Peyer's patch (tissue), 4 donors: ENCODE measurements around the gene RHOA.

Experiments used
- POLR2A ChIP-seq, 2 donors: fragments of 450-650 bp; IDR thresholded peaks; one replicate each; pipeline ENCODE4 v1.5.1; 2017; ENCODE audit warnings: antibody characterized with exemption in 2 of 2, mild to moderate bottlenecking in 2 of 2, moderate library complexity in 2 of 2
- TF ChIP-seq, protein P1 (sequence below), 6 experiments: fragments of 450-650 bp in 4 of 6; fragments of 200-600 bp in 2 of 6; sonication (generic) in 1 of 6; IDR thresholded peaks; one replicate each; pipeline ENCODE4 v1.5.1; 2017 to 2019; ENCODE audit warnings: antibody characterized with exemption in 6 of 6, mild to moderate bottlenecking in 3 of 6, moderate library complexity in 1 of 6

DNA sequence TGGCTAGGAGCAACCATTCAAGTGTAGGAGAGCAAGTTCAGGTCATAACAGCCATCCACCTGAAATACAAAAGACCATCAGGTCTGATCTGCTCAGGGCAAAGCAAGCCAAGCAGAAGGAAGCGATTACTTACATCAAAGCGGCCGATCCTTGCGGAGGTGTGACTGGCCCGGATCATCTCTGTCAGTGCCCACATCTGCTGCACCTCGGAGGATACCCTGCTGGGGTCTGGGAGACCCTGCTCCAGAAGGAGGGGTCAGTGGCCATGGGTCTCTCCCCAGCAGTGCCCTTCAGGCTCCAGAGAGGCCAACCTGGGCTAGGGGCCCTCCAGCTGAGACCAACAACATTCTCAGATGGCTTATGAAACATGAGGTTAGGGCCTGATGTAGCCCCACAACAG, 13.0 kb upstream of the RHOA start:
- TF ChIP-seq, protein P1, sequence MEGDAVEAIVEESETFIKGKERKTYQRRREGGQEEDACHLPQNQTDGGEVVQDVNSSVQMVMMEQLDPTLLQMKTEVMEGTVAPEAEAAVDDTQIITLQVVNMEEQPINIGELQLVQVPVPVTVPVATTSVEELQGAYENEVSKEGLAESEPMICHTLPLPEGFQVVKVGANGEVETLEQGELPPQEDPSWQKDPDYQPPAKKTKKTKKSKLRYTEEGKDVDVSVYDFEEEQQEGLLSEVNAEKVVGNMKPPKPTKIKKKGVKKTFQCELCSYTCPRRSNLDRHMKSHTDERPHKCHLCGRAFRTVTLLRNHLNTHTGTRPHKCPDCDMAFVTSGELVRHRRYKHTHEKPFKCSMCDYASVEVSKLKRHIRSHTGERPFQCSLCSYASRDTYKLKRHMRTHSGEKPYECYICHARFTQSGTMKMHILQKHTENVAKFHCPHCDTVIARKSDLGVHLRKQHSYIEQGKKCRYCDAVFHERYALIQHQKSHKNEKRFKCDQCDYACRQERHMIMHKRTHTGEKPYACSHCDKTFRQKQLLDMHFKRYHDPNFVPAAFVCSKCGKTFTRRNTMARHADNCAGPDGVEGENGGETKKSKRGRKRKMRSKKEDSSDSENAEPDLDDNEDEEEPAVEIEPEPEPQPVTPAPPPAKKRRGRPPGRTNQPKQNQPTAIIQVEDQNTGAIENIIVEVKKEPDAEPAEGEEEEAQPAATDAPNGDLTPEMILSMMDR (IDR thresholded peaks at IDR 0.05) = no peak
- no peak for TF ChIP-seq POLR2A (IDR thresholded peaks at IDR 0.05)
